Measurements from ENCODE around the gene ENKUR. TPM values are rescaled to one million over a fixed set of nuclear protein-coding genes. Genes with fewer than 3 reads are reported as not detected.

The ENKUR gene
- 0.20 to 0.41 TPM (median 0.22 TPM) in 4 of 5 replicates, not detected in the other for total RNA-seq (2022; extraction: Qiagen RNA extraction; ENCODE audit: low read depth)

GRCh38 chr10:25015828-25016375, at the start of gene ENKUR:
TSS of gene ENKUR (minus strand) at chr10:25016158. CDS start at chr10:25015936, 222 bp downstream.

GRCh38 chr10:25016376-25017153, 607 bp upstream of the ENKUR start, which contains the start of gene THNSL1:
TSS of gene THNSL1 (plus strand) at chr10:25016612. CDS start at chr10:25023224, 6,612 bp downstream.

GRCh38 chr10:24952143-24952706, 63.7 kb downstream of the ENKUR start, which contains the start of gene PRTFDC1:
TSS of gene PRTFDC1 (minus strand) at chr10:24952606. CDS start at chr10:24952575, 31 bp downstream.

Other genes starting within 250 kb of the ENKUR start
- 17.1 to 21.6 TPM (median 18.2 TPM) in 5 replicates for gene PRTFDC1, start 63.6 kb downstream of the ENKUR start, total RNA-seq (2022; extraction: Qiagen RNA extraction; ENCODE audit: low read depth)
- gene THNSL1, start 454 bp upstream of the ENKUR start, total RNA-seq (2022; extraction: Qiagen RNA extraction; ENCODE audit: low read depth), result 2.2 to 4.1 TPM (median 3.4 TPM) in 5 replicates
- 0.02 to 0.08 TPM (median 0.06 TPM) in 5 replicates for gene GPR158, start 158.8 kb upstream of the ENKUR start, total RNA-seq (2022; extraction: Qiagen RNA extraction; ENCODE audit: low read depth)